NCI-H774 (cell line): ENCODE data around the gene CLCN3.
"Not testable (repeated sequence)": the region's sequence is repeated elsewhere in the genome, so short reads cannot be mapped to it uniquely, and the experiment has no call there.

Source experiments
- DNase-seq: peaks from one replicate; lab custom pipeline; 2025; lab: John Stamatoyannopoulos, UW

Gene CLCN3

DNA sequence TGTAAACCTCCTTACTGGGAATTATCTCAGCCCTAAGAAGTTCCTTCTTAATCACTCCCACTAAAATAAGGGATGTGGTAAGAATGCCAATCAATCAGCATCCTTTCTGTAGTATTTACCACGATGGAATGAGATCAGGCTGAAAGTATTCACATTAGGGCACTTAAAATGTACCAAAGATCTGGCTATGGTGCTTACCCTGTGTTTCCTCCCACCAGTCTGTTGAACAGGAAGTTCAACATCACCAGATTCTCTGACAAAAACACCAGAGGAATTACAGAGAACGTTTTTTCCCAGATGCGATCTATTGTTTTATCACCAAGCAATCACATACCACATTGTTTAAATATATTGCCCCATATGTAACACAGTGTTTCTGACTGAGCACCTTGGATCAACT, 2.1 kb upstream of the CLCN3 start:
- no peak for DNase-seq

GRCh38 chr4:169618986-169619385, 1.4 kb upstream of the CLCN3 start:
- no peak for DNase-seq

DNA sequence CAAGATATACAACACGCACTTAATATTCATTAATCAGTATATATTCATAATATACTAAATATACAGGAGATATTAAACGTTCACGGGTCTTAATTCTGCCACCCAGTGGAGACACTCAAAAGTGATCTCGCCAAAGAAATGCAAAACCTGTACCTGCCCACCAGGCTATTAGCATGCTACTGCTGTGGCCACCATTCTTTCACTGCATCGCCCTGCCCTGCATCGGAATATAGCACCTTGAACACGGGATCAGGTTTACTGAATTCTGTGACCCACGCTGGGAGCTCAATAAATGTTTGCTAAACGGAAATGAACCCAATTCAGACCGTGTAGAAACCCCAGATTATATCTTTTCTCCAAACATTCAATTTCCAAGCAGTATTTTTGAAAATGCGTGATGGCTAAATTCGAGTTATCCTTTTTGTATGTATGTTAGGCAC, 840 bp upstream of the CLCN3 start:
- no peak for DNase-seq

DNA sequence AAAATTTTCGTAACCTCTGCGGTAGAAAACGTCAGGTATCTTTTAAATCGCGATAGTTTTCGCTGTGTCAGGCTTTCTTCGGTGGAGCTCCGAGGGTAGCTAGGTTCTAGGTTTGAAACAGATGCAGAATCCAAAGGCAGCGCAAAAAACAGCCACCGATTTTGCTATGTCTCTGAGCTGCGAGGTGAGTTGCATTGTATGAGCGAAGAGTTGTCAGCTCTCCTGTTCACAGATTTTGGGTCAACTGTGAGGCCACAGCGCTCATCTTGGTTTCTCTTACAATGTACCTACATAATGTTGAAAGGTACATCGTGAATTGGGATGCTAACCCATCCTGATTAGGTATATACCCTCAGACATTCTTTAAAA, 486 bp downstream of the CLCN3 start:
- no peak for DNase-seq

- no peak for DNase-seq
Measured at GRCh38 chr4:169621731-169622492, 1.5 kb downstream of the CLCN3 start.

DNA sequence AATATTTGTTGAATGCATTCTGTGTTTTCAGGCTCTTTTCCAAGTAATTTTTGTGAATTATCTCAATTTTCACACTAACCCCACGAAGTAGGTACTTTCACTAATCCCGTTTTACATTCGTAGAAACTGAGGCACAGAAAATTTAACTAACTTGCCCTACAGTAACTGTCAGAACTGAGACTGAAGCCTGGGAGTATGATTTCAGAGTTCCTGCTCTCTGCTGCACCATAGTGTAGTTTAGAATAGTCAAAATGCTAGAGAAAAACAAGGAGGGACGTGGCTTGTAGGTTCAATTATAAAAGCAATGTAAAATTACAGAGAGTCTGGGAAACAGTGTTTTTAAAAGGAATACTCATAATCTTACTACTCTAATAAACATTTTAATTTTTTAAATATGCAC, 2.2 kb downstream of the CLCN3 start:
- DNase-seq = no peak

GRCh38 chr4:169624012-169624411, 3.6 kb downstream of the CLCN3 start:
- not testable (repeated sequence) for DNase-seq

DNA sequence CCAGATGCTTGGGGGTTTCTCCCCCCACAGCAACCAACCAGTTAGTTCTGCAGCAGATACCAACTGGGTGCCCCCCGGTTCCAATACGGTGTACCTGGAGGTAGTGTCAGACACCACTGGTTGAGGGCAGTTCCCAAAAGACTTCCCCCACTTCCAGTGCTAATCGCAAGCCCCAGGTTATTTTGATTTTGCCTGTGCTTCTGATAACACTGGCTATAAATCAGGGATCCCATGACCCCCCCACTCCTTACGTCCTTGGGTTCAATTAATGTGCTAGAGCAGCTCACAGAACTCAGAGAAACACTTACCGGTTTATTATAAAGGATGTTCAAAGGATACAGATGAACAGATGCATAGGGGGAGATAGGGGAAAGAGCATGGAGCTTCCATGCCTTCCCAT, 5.5 kb downstream of the CLCN3 start:
- DNase-seq = no peak

DNA sequence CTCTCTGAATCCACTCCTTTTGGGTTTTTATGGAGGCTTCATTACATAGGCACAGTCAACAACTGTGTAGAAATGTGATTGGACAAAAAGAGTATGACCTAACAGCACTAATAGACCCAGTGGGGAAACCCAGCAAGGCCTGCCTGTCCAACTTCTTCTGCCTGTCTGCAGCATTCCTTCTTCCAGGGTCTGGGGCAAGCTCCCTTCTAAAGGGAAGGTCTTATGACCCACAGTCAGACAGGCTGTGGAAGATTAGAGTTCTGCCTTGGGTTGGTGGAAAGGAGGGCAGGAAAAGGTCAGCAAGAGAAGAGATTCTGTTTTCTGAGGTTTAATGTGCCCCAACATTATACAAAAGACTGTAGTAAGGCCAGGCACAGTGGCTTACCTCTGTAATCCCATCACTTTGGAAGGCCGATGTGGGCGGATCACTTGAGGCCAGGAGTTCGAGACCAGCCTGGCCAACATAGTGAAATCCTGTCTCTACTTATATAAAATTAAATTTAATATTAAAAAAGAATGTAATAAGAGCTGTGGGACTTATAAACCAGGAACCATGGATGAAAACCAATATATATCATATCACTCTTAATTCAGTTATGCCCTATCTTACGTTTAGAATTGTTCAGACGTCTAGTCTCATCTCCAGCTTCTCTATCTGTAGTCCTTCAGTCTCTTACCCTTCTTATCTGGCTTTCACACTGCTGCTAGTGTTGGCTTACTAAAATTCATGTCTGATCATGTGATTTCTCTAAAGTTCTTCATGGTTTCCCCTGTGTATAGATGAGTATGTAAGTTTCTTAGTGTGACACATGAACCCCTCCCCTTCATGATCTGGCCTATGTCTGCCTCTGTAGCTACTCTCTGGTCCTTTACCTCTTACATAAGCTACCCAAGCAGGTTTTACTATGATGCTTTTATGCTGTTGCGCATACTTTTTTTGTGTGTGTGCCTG, 6.2 kb downstream of the CLCN3 start:
- no peak for DNase-seq

- DNase-seq = no peak
Measured at GRCh38 chr4:169627307-169627706, 6.9 kb downstream of the CLCN3 start.

- DNase-seq = no peak
Measured at GRCh38 chr4:169628579-169628978, 8.2 kb downstream of the CLCN3 start.

GRCh38 chr4:169630069-169630468, 9.7 kb downstream of the CLCN3 start:
- DNase-seq = no peak

DNA sequence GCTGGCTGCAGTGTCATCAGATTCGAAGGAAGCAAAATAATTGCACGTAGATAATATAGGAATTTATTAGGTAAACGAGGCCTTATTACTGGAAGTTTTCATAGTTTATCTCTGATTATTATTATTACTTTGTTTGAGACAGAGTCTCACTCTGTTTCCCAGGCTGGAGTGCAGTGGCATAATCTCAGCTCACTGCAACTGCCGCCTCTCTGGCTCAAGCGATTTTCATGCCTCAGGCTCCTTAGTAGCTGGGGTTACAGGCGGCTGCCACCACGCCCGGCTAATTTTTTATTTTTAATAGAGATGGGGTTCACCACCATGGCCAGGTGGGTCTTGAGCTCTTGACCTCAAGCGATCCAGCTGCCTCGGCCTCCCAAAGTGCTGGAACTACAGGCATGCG, 12.5 kb downstream of the CLCN3 start:
- DNase-seq = no peak

GRCh38 chr4:169634975-169635374, 14.6 kb downstream of the CLCN3 start:
- DNase-seq = no peak

GRCh38 chr4:169640261-169640870, 20.0 kb downstream of the CLCN3 start:
- no peak for DNase-seq

GRCh38 chr4:169644802-169645201, 24.4 kb downstream of the CLCN3 start:
- no peak for DNase-seq

GRCh38 chr4:169645627-169646026, 25.2 kb downstream of the CLCN3 start:
- no peak for DNase-seq

DNA sequence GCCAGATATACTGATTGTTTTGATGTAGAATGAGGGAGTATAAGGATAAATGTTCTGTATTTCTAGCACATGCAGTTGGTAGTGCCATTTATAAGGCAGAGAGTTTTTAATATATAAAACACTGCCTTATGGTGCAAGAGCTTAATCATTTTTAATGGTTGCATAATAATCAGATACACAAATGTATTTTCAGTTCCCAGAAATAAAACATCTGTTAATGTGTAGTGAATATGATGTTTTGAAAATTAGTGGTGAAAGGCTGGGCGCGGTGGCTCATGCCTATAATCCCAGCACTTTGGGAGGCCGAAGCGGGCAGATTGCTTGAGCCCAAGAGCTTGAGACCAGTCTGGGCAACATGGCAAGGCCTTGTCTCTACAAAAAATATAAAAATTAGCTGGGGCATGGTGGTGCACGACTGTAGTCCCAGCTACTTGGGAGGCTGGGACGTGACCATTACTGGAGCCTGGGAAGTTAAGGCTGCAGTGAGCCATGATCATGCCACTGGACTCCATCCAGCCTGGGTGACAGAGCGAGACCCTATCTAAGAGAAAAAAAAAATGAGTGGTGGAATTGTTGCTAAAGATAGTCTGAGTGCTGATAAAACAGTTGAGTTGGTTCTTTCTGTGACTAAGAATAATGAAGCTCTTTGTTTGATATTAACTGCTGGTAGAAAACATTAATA, 29.3 kb downstream of the CLCN3 start:
- no peak for DNase-seq

GRCh38 chr4:169650227-169650936, 30.0 kb downstream of the CLCN3 start:
- DNase-seq = no peak

DNA sequence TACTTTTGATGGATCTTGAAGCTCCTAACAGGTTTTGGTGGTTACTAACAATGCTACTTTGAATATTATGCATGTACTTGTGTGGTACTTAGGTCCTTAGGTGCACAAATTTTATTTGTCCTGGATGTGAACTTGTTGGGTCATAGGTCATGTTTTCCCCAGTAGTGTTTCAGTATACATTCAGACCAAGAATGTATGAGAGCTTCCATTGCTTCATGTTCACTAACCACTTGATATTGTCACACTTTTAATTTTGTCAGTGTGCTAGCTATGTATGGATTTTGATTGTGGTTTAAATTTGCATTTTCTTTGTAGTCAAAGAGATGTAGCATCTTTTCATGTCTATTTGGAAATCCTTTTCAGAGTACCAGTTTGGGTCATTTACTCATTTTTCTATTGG, 32.2 kb downstream of the CLCN3 start:
- DNase-seq = no peak

DNA sequence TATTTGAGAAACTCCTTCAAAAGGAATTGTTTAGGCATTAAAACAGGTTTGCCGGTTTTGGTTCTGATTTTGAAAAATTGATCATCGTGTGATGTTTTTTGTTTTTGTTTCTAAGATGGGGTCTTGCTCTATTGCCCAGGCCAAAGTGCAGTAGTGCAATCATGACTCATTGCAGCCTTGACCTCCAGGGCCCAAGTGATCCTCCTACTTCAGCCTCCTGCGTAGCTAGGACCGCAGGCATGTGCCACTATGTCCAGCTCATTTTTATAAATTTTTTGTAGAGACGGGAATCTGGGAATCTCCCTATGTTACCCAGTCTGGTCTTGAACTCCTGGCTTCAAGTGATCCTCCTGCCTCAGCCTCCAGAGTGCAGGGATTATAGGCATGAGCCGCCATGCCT, 35.0 kb downstream of the CLCN3 start:
- DNase-seq = no peak
